Measurements from ENCODE around the gene IL15.
A peak's percentile ranks its signal among the peaks of the same experiment; 100 is the strongest.
"Not testable (repeated sequence)": the region's sequence is repeated elsewhere in the genome, so short reads cannot be mapped to it uniquely, and the experiment has no call there.

Gene IL15

GRCh38 chr4:141647966-141648365, 11.6 kb downstream of the IL15 start:
- no peak for DNase-seq (ENCODE audit: low spot score)

GRCh38 chr4:141652161-141652778, 15.9 kb downstream of the IL15 start:
- peak; percentile 15 for DNase-seq (ENCODE audit: low spot score)

- no peak for DNase-seq (ENCODE audit: low spot score)
Measured at GRCh38 chr4:141654098-141654497, 17.7 kb downstream of the IL15 start.

GRCh38 chr4:141656031-141656430, 19.6 kb downstream of the IL15 start:
- no peak for DNase-seq (ENCODE audit: low spot score)

GRCh38 chr4:141657550-141658250, 21.3 kb downstream of the IL15 start:
- no peak for DNase-seq (ENCODE audit: low spot score)

GRCh38 chr4:141658309-141658708, 21.9 kb downstream of the IL15 start:
- DNase-seq (ENCODE audit: low spot score), result no peak

- no peak for DNase-seq (ENCODE audit: low spot score)
Measured at GRCh38 chr4:141659539-141659938, 23.2 kb downstream of the IL15 start.

- no peak for DNase-seq (ENCODE audit: low spot score)
Measured at GRCh38 chr4:141660880-141661279, 24.5 kb downstream of the IL15 start.

- no peak for DNase-seq (ENCODE audit: low spot score)
Measured at GRCh38 chr4:141668200-141668910, 32.0 kb downstream of the IL15 start.

GRCh38 chr4:141669501-141669900, 33.1 kb downstream of the IL15 start:
- no peak for DNase-seq (ENCODE audit: low spot score)

GRCh38 chr4:141675384-141675783, 39.0 kb downstream of the IL15 start:
- DNase-seq (ENCODE audit: low spot score), result no peak

GRCh38 chr4:141676087-141676670, 39.8 kb downstream of the IL15 start:
- DNase-seq (ENCODE audit: low spot score), result no peak

- no peak for DNase-seq (ENCODE audit: low spot score)
Measured at GRCh38 chr4:141680060-141680459, 43.7 kb downstream of the IL15 start.

- DNase-seq (ENCODE audit: low spot score), result no peak
Measured at GRCh38 chr4:141684785-141685184, 48.4 kb downstream of the IL15 start.

- DNase-seq (ENCODE audit: low spot score), result no peak
Measured at GRCh38 chr4:141686146-141686775, 49.9 kb downstream of the IL15 start.

- DNase-seq (ENCODE audit: low spot score), result no peak
Measured at GRCh38 chr4:141686879-141687278, 50.5 kb downstream of the IL15 start.

- DNase-seq (ENCODE audit: low spot score), result not testable (repeated sequence)
Measured at GRCh38 chr4:141689726-141690296, 53.4 kb downstream of the IL15 start.

GRCh38 chr4:141691247-141691646, 54.9 kb downstream of the IL15 start:
- DNase-seq (ENCODE audit: low spot score), result not testable (repeated sequence)

GRCh38 chr4:141692081-141692480, 55.7 kb downstream of the IL15 start:
- DNase-seq (ENCODE audit: low spot score), result no peak

- no peak for DNase-seq (ENCODE audit: low spot score)
Measured at GRCh38 chr4:141697116-141697515, 60.7 kb downstream of the IL15 start.

GRCh38 chr4:141702472-141703182, 66.2 kb downstream of the IL15 start:
- DNase-seq (ENCODE audit: low spot score), result no peak
